Measurements from ENCODE around the gene RPS23. TPM values are rescaled to one million over a fixed set of nuclear protein-coding genes. Genes with fewer than 3 reads are reported as not detected.
A peak's percentile ranks its signal among the peaks of the same experiment; 100 is the strongest.

The RPS23 gene
- polyA plus RNA-seq, 4 donors: 1,779 to 4,145 (median 3,732) TPM

GRCh38 chr5:82255844-82256243, 22.3 kb downstream of the RPS23 start:
- Histone ChIP-seq H3K9me3 (ENCODE audit: control insufficient read depth in 2 of 2, insufficient read depth in 1 of 2, low read depth in 1 of 2, low read length in 1 of 2) (peaks cover 0 to 2% of the 10 kb centered on the region in 2 donors), H3K27ac (ENCODE audit: low read depth in 1 of 3, low read length in 2 of 3) (no peak overlapping the region), H3K4me3 (ENCODE audit: low read depth in 1 of 3, low read length in 3 of 3) (no peak overlapping the region), H3K27me3 (ENCODE audit: control insufficient read depth in 3 of 3, insufficient read depth in 3 of 3, low read length in 3 of 3) (no peaks in the 10 kb centered on the region), H3K4me1 (ENCODE audit: control insufficient read depth in 3 of 3, insufficient read depth in 2 of 3, low read depth in 1 of 3, low read length in 2 of 3) (no peaks in the 10 kb centered on the region), H3K36me3 (ENCODE audit: control insufficient read depth in 3 of 3, insufficient read depth in 2 of 3, low read depth in 1 of 3, low read length in 3 of 3) (peaks cover 0 to 3% (median 2%) of the 10 kb centered on the region in 3 donors)
- DNase-seq: no peak
- WGBS, 3 donors: 53 to 79% (median 61%) methylated on average over 1 of the region's 1 CpG
- no peak for FAIRE-seq

- Histone ChIP-seq H3K27ac (ENCODE audit: low read depth in 1 of 3, low read length in 2 of 3) (no peak overlapping the region), H3K4me3 (ENCODE audit: low read depth in 1 of 3, low read length in 3 of 3) (no peak overlapping the region), H3K4me1 (ENCODE audit: control insufficient read depth in 3 of 3, insufficient read depth in 2 of 3, low read depth in 1 of 3, low read length in 2 of 3) (no peaks in the 10 kb centered on the region), H3K27me3 (ENCODE audit: control insufficient read depth in 3 of 3, insufficient read depth in 3 of 3, low read length in 3 of 3) (no peaks in the 10 kb centered on the region), H3K9me3 (ENCODE audit: control insufficient read depth in 2 of 2, insufficient read depth in 1 of 2, low read depth in 1 of 2, low read length in 1 of 2) (peaks cover 0 to 7% of the 10 kb centered on the region in 2 donors), H3K36me3 (ENCODE audit: control insufficient read depth in 3 of 3, insufficient read depth in 2 of 3, low read depth in 1 of 3, low read length in 3 of 3) (peaks cover 0 to 3% (median 2%) of the 10 kb centered on the region in 3 donors)
- FAIRE-seq (no peak), DNase-seq (no peak)
Observed at GRCh38 chr5:82252744-82253143, 25.4 kb downstream of the RPS23 start.

GRCh38 chr5:82246960-82247574, 31.1 kb downstream of the RPS23 start:
- DNase-seq (no peak), FAIRE-seq (no peak)
- Histone ChIP-seq H3K4me1 (ENCODE audit: control insufficient read depth in 3 of 3, insufficient read depth in 2 of 3, low read depth in 1 of 3, low read length in 2 of 3) (no peaks in the 10 kb centered on the region), H3K9me3 (ENCODE audit: control insufficient read depth in 2 of 2, insufficient read depth in 1 of 2, low read depth in 1 of 2, low read length in 1 of 2) (peaks cover 0 to 11% of the 10 kb centered on the region in 2 donors), H3K27me3 (ENCODE audit: control insufficient read depth in 3 of 3, insufficient read depth in 3 of 3, low read length in 3 of 3) (no peaks in the 10 kb centered on the region), H3K4me3 (ENCODE audit: low read depth in 1 of 3, low read length in 3 of 3) (no peak overlapping the region), H3K27ac (ENCODE audit: low read depth in 1 of 3, low read length in 2 of 3) (no peak overlapping the region), H3K36me3 (ENCODE audit: control insufficient read depth in 3 of 3, insufficient read depth in 2 of 3, low read depth in 1 of 3, low read length in 3 of 3) (no peaks in the 10 kb centered on the region)
- 97 to 100% (median 100%) methylated on average over 1 of the region's 1 CpG for WGBS, 3 donors

- DNase-seq (no peak), FAIRE-seq (no peak)
- peaks cover 0 to 11% of the 10 kb centered on the region in 2 donors for H3K9me3 ChIP-seq (ENCODE audit: control insufficient read depth in 2 of 2, insufficient read depth in 1 of 2, low read depth in 1 of 2, low read length in 1 of 2)
- H3K4me3 ChIP-seq (ENCODE audit: low read depth in 1 of 3, low read length in 3 of 3): no peak overlapping the region
- H3K36me3 ChIP-seq (ENCODE audit: control insufficient read depth in 3 of 3, insufficient read depth in 2 of 3, low read depth in 1 of 3, low read length in 3 of 3): no peaks in the 10 kb centered on the region
- no peaks in the 10 kb centered on the region for H3K4me1 ChIP-seq (ENCODE audit: control insufficient read depth in 3 of 3, insufficient read depth in 2 of 3, low read depth in 1 of 3, low read length in 2 of 3)
- no peak overlapping the region for H3K27ac ChIP-seq (ENCODE audit: low read depth in 1 of 3, low read length in 2 of 3)
- no peaks in the 10 kb centered on the region for H3K27me3 ChIP-seq (ENCODE audit: control insufficient read depth in 3 of 3, insufficient read depth in 3 of 3, low read length in 3 of 3)
- 65 to 75% (median 74%) methylated on average over 6 of the region's 6 CpGs for WGBS, 3 donors
Observed at GRCh38 chr5:82244854-82245635, 33.1 kb downstream of the RPS23 start.

- Histone ChIP-seq H3K9me3 (ENCODE audit: control insufficient read depth in 2 of 2, insufficient read depth in 1 of 2, low read depth in 1 of 2, low read length in 1 of 2) (peaks cover 0 to 11% of the 10 kb centered on the region in 2 donors), H3K4me1 (ENCODE audit: control insufficient read depth in 3 of 3, insufficient read depth in 2 of 3, low read depth in 1 of 3, low read length in 2 of 3) (no peaks in the 10 kb centered on the region), H3K27me3 (ENCODE audit: control insufficient read depth in 3 of 3, insufficient read depth in 3 of 3, low read length in 3 of 3) (no peaks in the 10 kb centered on the region), H3K36me3 (ENCODE audit: control insufficient read depth in 3 of 3, insufficient read depth in 2 of 3, low read depth in 1 of 3, low read length in 3 of 3) (no peaks in the 10 kb centered on the region), H3K27ac (ENCODE audit: low read depth in 1 of 3, low read length in 2 of 3) (no peak overlapping the region), H3K4me3 (ENCODE audit: low read depth in 1 of 3, low read length in 3 of 3) (no peak overlapping the region)
- DNase-seq (no peak), FAIRE-seq (no peak)
- 98 to 100% (median 98%) methylated on average over 2 of the region's 2 CpGs for WGBS, 3 donors
Observed at GRCh38 chr5:82244151-82244550, 34.0 kb downstream of the RPS23 start.

- H3K27me3 ChIP-seq (ENCODE audit: control insufficient read depth in 3 of 3, insufficient read depth in 3 of 3, low read length in 3 of 3): no peaks in the 10 kb centered on the region
- FAIRE-seq (no peak), DNase-seq (peak in 1 of 2 donors; percentile 1)
- H3K4me3 ChIP-seq (ENCODE audit: low read depth in 1 of 3, low read length in 3 of 3): no peak overlapping the region
- no peaks in the 10 kb centered on the region for H3K4me1 ChIP-seq (ENCODE audit: control insufficient read depth in 3 of 3, insufficient read depth in 2 of 3, low read depth in 1 of 3, low read length in 2 of 3)
- H3K36me3 ChIP-seq (ENCODE audit: control insufficient read depth in 3 of 3, insufficient read depth in 2 of 3, low read depth in 1 of 3, low read length in 3 of 3): no peaks in the 10 kb centered on the region
- 48 to 58% (median 57%) methylated on average over 5 of the region's 5 CpGs for WGBS, 3 donors
- no peak overlapping the region for H3K27ac ChIP-seq (ENCODE audit: low read depth in 1 of 3, low read length in 2 of 3)
- no peaks in the 10 kb centered on the region for H3K9me3 ChIP-seq (ENCODE audit: control insufficient read depth in 2 of 2, insufficient read depth in 1 of 2, low read depth in 1 of 2, low read length in 1 of 2)
Observed at GRCh38 chr5:82234885-82235284, 43.3 kb downstream of the RPS23 start.

- Histone ChIP-seq H3K27me3 (ENCODE audit: control insufficient read depth in 3 of 3, insufficient read depth in 3 of 3, low read length in 3 of 3) (no peaks in the 10 kb centered on the region), H3K4me1 (ENCODE audit: control insufficient read depth in 3 of 3, insufficient read depth in 2 of 3, low read depth in 1 of 3, low read length in 2 of 3) (no peaks in the 10 kb centered on the region), H3K36me3 (ENCODE audit: control insufficient read depth in 3 of 3, insufficient read depth in 2 of 3, low read depth in 1 of 3, low read length in 3 of 3) (no peaks in the 10 kb centered on the region), H3K4me3 (ENCODE audit: low read depth in 1 of 3, low read length in 3 of 3) (no peak overlapping the region), H3K27ac (ENCODE audit: low read depth in 1 of 3, low read length in 2 of 3) (no peak overlapping the region), H3K9me3 (ENCODE audit: control insufficient read depth in 2 of 2, insufficient read depth in 1 of 2, low read depth in 1 of 2, low read length in 1 of 2) (no peaks in the 10 kb centered on the region)
- 26 to 32% (median 27%) methylated on average over 7 of the region's 7 CpGs for WGBS, 3 donors
- FAIRE-seq (no peak), DNase-seq (peak; percentile 68 to 70)
Observed at GRCh38 chr5:82225525-82226172, 52.5 kb downstream of the RPS23 start.
